Smooth muscle cell (in vitro differentiated cells): ENCODE data around the gene ADAMTS3. TPM values are rescaled to one million over a fixed set of nuclear protein-coding genes. Genes with fewer than 3 reads are reported as not detected.

ENCODE experiments used
- DNase-seq: peaks from one replicate; lab custom pipeline; 2025; ENCODE audit not compliant: unreplicated experiment; lab: John Stamatoyannopoulos, UW
- H2AFZ ChIP-seq: fragments of 200-600 bp; sonication (generic); 2 replicates; pipeline ENCODE4 v1.6.0; 2016; ENCODE audit warnings: antibody characterized with exemption, low read depth, mild to moderate bottlenecking
- H3F3A ChIP-seq: fragments of 200-600 bp; sonication (generic); 2 replicates; pipeline ENCODE4 v1.6.0; 2017; ENCODE audit warnings: antibody characterized with exemption, low read depth
- H3K27ac ChIP-seq: fragments of 200-600 bp; sonication (generic); 2 replicates; pipeline ENCODE4 v1.5.1; 2016; ENCODE audit warnings: low read depth, mild to moderate bottlenecking
- H3K27me3 ChIP-seq: fragments of 200-600 bp; sonication (generic); 2 replicates; pipeline ENCODE4 v1.6.1; 2016; ENCODE audit warnings: low read depth, mild to moderate bottlenecking
- H3K36me3 ChIP-seq: fragments of 200-600 bp; sonication (generic); 2 replicates; pipeline ENCODE4 v1.5.1; 2016; ENCODE audit warnings: low read depth
- H3K4me1 ChIP-seq: fragments of 200-600 bp; sonication (generic); 2 replicates; pipeline ENCODE4 v1.5.1; 2016; ENCODE audit warnings: low read depth
- H3K4me2 ChIP-seq: fragments of 200-600 bp; sonication (generic); 2 replicates; pipeline ENCODE4 v1.6.0; 2016; ENCODE audit warnings: mild to moderate bottlenecking
- H3K4me3 ChIP-seq: fragments of 200-600 bp; sonication (generic); 2 replicates; pipeline ENCODE4 v1.5.1; 2016; ENCODE audit warnings: mild to moderate bottlenecking
- H3K79me2 ChIP-seq: fragments of 200-600 bp; sonication (generic); 2 replicates; pipeline ENCODE4 v1.6.0; 2016; ENCODE audit warnings: low read depth, mild to moderate bottlenecking
- H3K9ac ChIP-seq: fragments of 200-600 bp; sonication (generic); 2 replicates; pipeline ENCODE4 v1.6.0; 2016; ENCODE audit warnings: low read depth
- H3K9me3 ChIP-seq: fragments of 200-600 bp; sonication (generic); replicated peaks from 2 replicates; pipeline ENCODE4 v1.5.1; 2016; ENCODE audit warnings: low read depth
- H4K20me1 ChIP-seq: fragments of 200-600 bp; sonication (generic); 2 replicates; pipeline ENCODE4 v1.6.0; 2016; ENCODE audit warnings: low read depth
- CTCF ChIP-seq: fragments of 200-600 bp; sonication (generic); IDR thresholded peaks from 2 replicates; pipeline ENCODE4 v1.5.1; 2017; ENCODE audit warnings: borderline replicate concordance, mild to moderate bottlenecking, antibody characterized with exemption; ENCODE audit not compliant: insufficient read depth, poor library complexity, severe bottlenecking
- WGBS: methylation state at CpG from one replicate; pipeline ENCODE4 v1.1.7; 2016; ENCODE audit warnings: low lambda C conversion rate; 5-methylcytosine and 5-hydroxymethylcytosine counted together
- polyA plus RNA-seq: library from polyadenylated mRNA; unstranded; fragments of >200 nt; fragmentation: Nextera tagmentation; extraction: Ambion mirVana; gene quantifications from 2 replicates; pipeline ENCODE4 v1.2.1, GENCODE V29; 2016
- total RNA-seq: library from RNA; depleted of rRNA; stranded (reverse); fragments of >200 nt; gene quantifications from 2 replicates; pipeline ENCODE4 v1.2.3, GENCODE V29; 2014

Gene ADAMTS3
- total and polyA plus RNA-seq, 2 experiments from 2014 or later, result 0.15 to 2.2 TPM

- Histone ChIP-seq H3K79me2 (no peaks in the 10 kb centered on the region), H4K20me1 (no peaks in the 10 kb centered on the region), H3K9me3 (no peaks in the 10 kb centered on the region), H2AFZ (no peak overlapping the region), H3K27ac (no peak overlapping the region), H3K27me3 (no peaks in the 10 kb centered on the region), H3K4me2 (no peak overlapping the region), H3K4me1 (peaks cover 8% of the 10 kb centered on the region), H3F3A (peaks cover 4% of the 10 kb centered on the region), H3K4me3 (no peak overlapping the region), H3K36me3 (no peaks in the 10 kb centered on the region), H3K9ac (no peak overlapping the region)
- 97% methylated on average over 2 of the region's 2 CpGs for WGBS
- no peak for TF ChIP-seq CTCF
- DNase-seq, result no peak
These were observed 177.7 kb downstream of the ADAMTS3 start for GRCh38 chr4:72391281-72391680.

DNA sequence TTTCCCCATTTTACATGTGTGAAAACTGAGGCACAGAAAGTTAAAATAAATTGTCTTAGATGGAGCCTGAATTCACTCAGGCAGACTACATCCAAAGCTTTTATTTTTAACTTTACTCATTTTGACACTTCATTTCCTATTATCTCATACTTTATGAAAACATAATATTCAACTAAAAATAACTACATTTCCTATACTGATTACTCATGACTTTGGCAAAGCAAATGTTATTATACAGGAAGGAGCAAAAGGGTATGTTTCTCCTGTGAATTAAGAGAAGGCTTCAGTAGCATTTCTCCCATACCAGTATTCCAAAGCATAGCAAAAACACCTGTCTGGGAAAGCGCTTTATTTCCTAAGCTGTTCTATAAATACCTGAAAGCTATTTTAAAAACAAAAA, 178.6 kb downstream of the ADAMTS3 start:
- no peaks in the 10 kb centered on the region for H4K20me1 ChIP-seq
- peaks cover 4% of the 10 kb centered on the region for H3F3A ChIP-seq
- no peak overlapping the region for H3K27ac ChIP-seq
- peaks cover 8% of the 10 kb centered on the region for H3K4me1 ChIP-seq
- TF ChIP-seq CTCF, result no peak
- DNase-seq, result no peak
- H2AFZ ChIP-seq, result no peak overlapping the region
- H3K79me2 ChIP-seq, result no peaks in the 10 kb centered on the region
- H3K4me3 ChIP-seq, result no peak overlapping the region
- H3K9ac ChIP-seq, result no peak overlapping the region
- H3K4me2 ChIP-seq, result no peak overlapping the region
- H3K27me3 ChIP-seq, result no peaks in the 10 kb centered on the region
- WGBS, result 54% methylated on average over 1 of the region's 1 CpG
- no peaks in the 10 kb centered on the region for H3K36me3 ChIP-seq
- no peaks in the 10 kb centered on the region for H3K9me3 ChIP-seq

- Histone ChIP-seq H2AFZ (no peak overlapping the region), H3K36me3 (no peaks in the 10 kb centered on the region), H3K9me3 (no peaks in the 10 kb centered on the region), H3K79me2 (no peaks in the 10 kb centered on the region), H3K4me3 (no peak overlapping the region), H3F3A (peaks cover under 1% of the 10 kb centered on the region), H3K4me2 (no peak overlapping the region), H3K4me1 (peaks cover 2% of the 10 kb centered on the region), H4K20me1 (no peaks in the 10 kb centered on the region), H3K9ac (no peak overlapping the region), H3K27me3 (no peaks in the 10 kb centered on the region), H3K27ac (no peak overlapping the region)
- no peak for TF ChIP-seq CTCF
- WGBS, result 74% methylated on average over 1 of the region's 1 CpG
- DNase-seq, result no peak
These were observed 180.5 kb downstream of the ADAMTS3 start for GRCh38 chr4:72388521-72388920.

GRCh38 chr4:72387959-72388358, 181.1 kb downstream of the ADAMTS3 start:
- no peaks in the 10 kb centered on the region for H3K79me2 ChIP-seq
- no peak overlapping the region for H2AFZ ChIP-seq
- no peaks in the 10 kb centered on the region for H4K20me1 ChIP-seq
- TF ChIP-seq CTCF, result no peak
- no peaks in the 10 kb centered on the region for H3K4me1 ChIP-seq
- no peak overlapping the region for H3K27ac ChIP-seq
- no peaks in the 10 kb centered on the region for H3F3A ChIP-seq
- no peaks in the 10 kb centered on the region for H3K27me3 ChIP-seq
- H3K4me2 ChIP-seq, result no peak overlapping the region
- H3K9me3 ChIP-seq, result no peaks in the 10 kb centered on the region
- H3K9ac ChIP-seq, result no peak overlapping the region
- no peak overlapping the region for H3K4me3 ChIP-seq
- no peak for DNase-seq
- no peaks in the 10 kb centered on the region for H3K36me3 ChIP-seq
- WGBS, result 84% methylated on average over 1 of the region's 1 CpG
